Fibroblast of skin of left biceps (primary cell): ENCODE data around the gene CSHL1.
A peak's percentile ranks its signal among the peaks of the same experiment; 100 is the strongest.
"Not testable (repeated sequence)": the region's sequence is repeated elsewhere in the genome, so short reads cannot be mapped to it uniquely, and the experiment has no call there.

ENCODE experiments used
- DNase-seq, 2 experiments: peaks; one replicate each; pipeline ENCODE4 v3.0.0-alpha.2; 2013; ENCODE audit warnings: low read depth in 2 of 2

The CSHL1 gene

DNA sequence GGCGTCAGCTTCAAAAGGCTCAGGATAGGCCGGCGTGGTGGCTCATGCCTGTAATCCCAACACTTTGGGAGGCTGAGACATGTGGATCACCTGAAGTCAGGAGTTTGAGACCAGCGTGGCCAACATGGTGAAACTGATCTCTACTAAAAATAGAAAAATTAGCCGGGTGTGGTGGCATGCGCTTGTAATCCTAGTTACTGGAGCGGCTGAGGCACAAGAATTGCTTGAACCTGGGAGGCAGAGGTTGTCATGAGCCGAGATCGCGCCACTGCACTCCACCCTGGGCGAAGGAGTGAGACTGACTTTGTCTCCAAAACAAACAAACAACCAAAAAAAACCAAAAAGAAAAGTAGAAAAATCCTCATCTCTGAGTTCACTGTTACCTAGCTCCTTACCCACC is 25.9 kb downstream of the CSHL1 start:
- DNase-seq = not testable (repeated sequence)

- not testable (repeated sequence) for DNase-seq
Observed at GRCh38 chr17:63882626-63883126, 28.4 kb downstream of the CSHL1 start.

- DNase-seq = peak in 1 of 2 experiments; percentile 6
Observed at GRCh38 chr17:63881935-63882601, 29.0 kb downstream of the CSHL1 start, which contains the start of gene GH2. Gene GH2, minus strand, starts transcription at chr17:63881944. Its CDS starts 143 bp downstream, at chr17:63881801.

- DNase-seq = not testable (repeated sequence)
Observed at GRCh38 chr17:63881337-63881736, 29.7 kb downstream of the CSHL1 start.

- no peak for DNase-seq
Observed at GRCh38 chr17:63880706-63881105, 30.4 kb downstream of the CSHL1 start.

GRCh38 chr17:63878413-63878812 is 32.6 kb downstream of the CSHL1 start:
- not testable (repeated sequence) for DNase-seq

- DNase-seq = not testable (repeated sequence)
Observed at GRCh38 chr17:63874693-63875092, 36.4 kb downstream of the CSHL1 start.

DNA sequence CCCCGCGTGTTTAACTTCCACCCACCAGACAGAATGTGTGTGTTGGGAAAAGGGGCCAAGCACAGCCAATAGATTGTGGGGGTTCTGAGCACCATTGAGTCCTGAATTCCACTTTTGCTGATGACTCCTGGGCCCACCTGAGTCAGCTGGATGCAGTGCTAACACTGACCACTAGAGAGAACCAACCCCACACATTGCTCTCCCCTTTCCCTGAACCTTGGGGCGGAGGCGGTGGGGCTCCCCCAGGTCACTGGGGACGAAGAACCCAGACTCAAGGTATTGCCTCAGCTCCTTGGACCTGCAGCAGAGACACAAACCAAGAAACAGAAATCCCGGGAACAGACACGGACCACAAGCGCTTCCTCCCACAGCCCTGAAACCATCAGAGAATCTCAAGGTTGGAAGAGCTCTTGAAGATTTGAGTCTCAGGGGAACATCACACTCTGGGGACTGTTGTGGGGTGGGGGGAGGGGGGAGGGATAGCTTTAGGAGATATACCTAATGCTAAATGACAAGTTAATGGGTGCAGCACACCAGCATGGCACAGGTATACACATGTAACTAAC is 36.9 kb downstream of the CSHL1 start:
- DNase-seq = not testable (repeated sequence)

GRCh38 chr17:63873577-63873976 is 37.5 kb downstream of the CSHL1 start, which contains the start of gene CSH2:
Gene CSH2, minus strand, starts transcription at chr17:63873677. Its CDS starts 63 bp downstream, at chr17:63873614.
- not testable (repeated sequence) for DNase-seq

DNA sequence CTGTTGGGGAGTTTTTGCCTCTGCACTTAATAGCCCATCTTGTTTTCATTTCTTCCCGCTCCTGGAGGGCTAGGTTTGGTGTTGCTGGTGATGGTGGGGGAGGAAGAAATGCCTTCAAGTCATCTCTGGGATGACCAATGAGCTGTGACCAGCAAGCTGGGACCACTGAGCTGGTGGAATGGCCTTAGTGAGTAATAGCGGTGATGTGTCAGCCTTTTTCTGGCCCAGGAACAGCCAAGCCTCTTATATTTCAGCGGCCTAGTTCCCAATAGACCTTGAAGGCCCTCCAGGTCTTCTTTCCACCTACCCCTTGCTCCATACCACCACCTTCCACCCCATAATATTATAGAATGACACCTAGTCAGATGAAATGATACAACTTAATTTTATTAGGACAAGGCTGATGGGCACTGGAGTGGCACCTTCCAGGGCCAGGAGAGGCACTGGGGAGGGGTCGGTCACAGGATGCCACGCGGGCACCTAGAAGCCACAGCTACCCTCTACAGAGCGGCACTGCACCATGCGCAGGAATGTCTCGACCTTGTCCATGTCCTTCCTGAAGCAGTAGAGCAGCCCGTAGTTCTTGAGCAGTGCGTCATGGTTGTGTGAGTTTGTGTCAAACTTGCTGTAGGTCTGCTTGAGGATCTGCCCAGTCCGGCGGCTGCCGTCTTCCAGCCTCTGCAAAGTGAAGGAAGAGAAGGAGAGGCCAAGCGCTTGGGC is 39.3 kb downstream of the CSHL1 start:
- not testable (repeated sequence) for DNase-seq

DNA sequence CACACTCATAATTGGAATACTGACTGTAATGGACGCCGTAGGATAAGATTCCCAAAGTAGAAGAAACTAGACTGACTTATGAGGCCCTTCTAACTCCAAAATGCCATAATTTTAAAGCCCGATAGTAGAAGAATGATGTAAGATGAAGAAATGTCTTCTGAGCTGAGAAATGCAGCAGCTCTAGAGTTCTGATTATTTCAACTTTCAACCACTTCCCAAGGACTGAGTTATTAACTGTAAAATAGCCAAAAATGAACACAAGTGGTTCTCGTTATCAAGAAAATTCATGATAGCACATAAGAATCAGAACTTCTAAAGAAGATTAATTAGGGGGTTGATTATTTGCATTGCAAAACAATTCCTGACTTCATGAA is 40.8 kb downstream of the CSHL1 start:
- peak; percentile 25 to 27 for DNase-seq

- peak in 1 of 2 experiments; percentile 14 for DNase-seq
Observed at GRCh38 chr17:63869491-63870291, 41.4 kb downstream of the CSHL1 start.

- DNase-seq = not testable (repeated sequence)
Observed at GRCh38 chr17:63866625-63867024, 44.4 kb downstream of the CSHL1 start.
